NCI-H446 (cell line): ENCODE results near the gene BUD23.
"Not testable (repeated sequence)": the region's sequence is repeated elsewhere in the genome, so short reads cannot be mapped to it uniquely, and the experiment has no call there.

ENCODE experiments used
- DNase-seq, 2 experiments: peaks; one replicate each; lab custom pipeline; 2025; lab: John Stamatoyannopoulos, UW

Gene BUD23

GRCh38 chr7:73718905-73719805 lies 35.8 kb downstream of the BUD23 start, which contains the start of gene STX1A:
STX1A (minus strand) TSS chr7:73719669; CDS start chr7:73719631, 38 bp downstream.
- peak in 1 of 2 experiments; percentile 51 for DNase-seq

GRCh38 chr7:73719806-73720169 lies 36.4 kb downstream of the BUD23 start:
- DNase-seq = no peak

- not testable (repeated sequence) for DNase-seq
Observed at GRCh38 chr7:73720443-73720842, 37.0 kb downstream of the BUD23 start.

GRCh38 chr7:73721377-73721817 lies 38.0 kb downstream of the BUD23 start:
- peak; percentile 85 to 95 for DNase-seq

- DNase-seq = not testable (repeated sequence)
Observed at GRCh38 chr7:73722182-73722581, 38.8 kb downstream of the BUD23 start.

GRCh38 chr7:73722785-73723184 lies 39.4 kb downstream of the BUD23 start:
- no peak for DNase-seq

GRCh38 chr7:73723813-73724212 lies 40.4 kb downstream of the BUD23 start:
- DNase-seq = no peak

- no peak for DNase-seq
Observed at GRCh38 chr7:73726083-73726466, 42.7 kb downstream of the BUD23 start.

- no peak for DNase-seq
Observed at GRCh38 chr7:73727952-73728351, 44.6 kb downstream of the BUD23 start.

- no peak for DNase-seq
Observed at GRCh38 chr7:73728551-73728950, 45.2 kb downstream of the BUD23 start.

- DNase-seq = no peak
Observed at GRCh38 chr7:73730485-73730884, 47.1 kb downstream of the BUD23 start.

- no peak for DNase-seq
Observed at GRCh38 chr7:73732397-73732796, 49.0 kb downstream of the BUD23 start.

- peak; percentile 49 to 72 for DNase-seq
Observed at GRCh38 chr7:73734619-73735527, 51.5 kb downstream of the BUD23 start.

- no peak for DNase-seq
Observed at GRCh38 chr7:73735528-73735905, 52.1 kb downstream of the BUD23 start.

- DNase-seq = no peak
Observed at GRCh38 chr7:73736885-73737284, 53.5 kb downstream of the BUD23 start.

- DNase-seq = no peak
Observed at GRCh38 chr7:73737491-73738219, 54.3 kb downstream of the BUD23 start.

- DNase-seq = peak in 1 of 2 experiments; percentile 45
Observed at GRCh38 chr7:73738220-73738611, 54.8 kb downstream of the BUD23 start.

GRCh38 chr7:73738612-73739386 lies 55.4 kb downstream of the BUD23 start, which contains the start of gene ABHD11:
ABHD11 (minus strand) TSS chr7:73738802; CDS start chr7:73738770, 32 bp downstream.
- peak; percentile 56 to 89 for DNase-seq

- no peak for DNase-seq
Observed at GRCh38 chr7:73739387-73739767, 56.0 kb downstream of the BUD23 start.

- no peak for DNase-seq
Observed at GRCh38 chr7:73740212-73740611, 56.8 kb downstream of the BUD23 start.

- DNase-seq = no peak
Observed at GRCh38 chr7:73740771-73741170, 57.4 kb downstream of the BUD23 start.
